ENCODE measurements around the gene PRDM8.

- TF ChIP-seq EZH2 (IDR thresholded peaks at IDR 0.05) (no peak), CTCF (IDR thresholded peaks at IDR 0.05) (no peak), EZH2phosphoT487 (IDR thresholded peaks at IDR 0.05) (no peak)
Observed at GRCh38 chr4:80252427-80252826, 55.1 kb downstream of the PRDM8 start.

Measured in neural progenitor cell (in vitro differentiated cells).